Stimulated activated CD8-positive, alpha-beta memory T cell treated with anti-CD3 and anti-CD28 coated beads, Interleukin-12 subunit alpha, Interleukin-12 subunit beta, amount 100 ng/mL, for 24 hours (primary cell): Measurements from ENCODE around the gene CLEC10A.

Experiments used
- DNase-seq: peaks from one replicate; pipeline ENCODE4 v3.0.0-alpha.2; 2020; ENCODE audit errors: extremely low read depth

CLEC10A gene

DNA sequence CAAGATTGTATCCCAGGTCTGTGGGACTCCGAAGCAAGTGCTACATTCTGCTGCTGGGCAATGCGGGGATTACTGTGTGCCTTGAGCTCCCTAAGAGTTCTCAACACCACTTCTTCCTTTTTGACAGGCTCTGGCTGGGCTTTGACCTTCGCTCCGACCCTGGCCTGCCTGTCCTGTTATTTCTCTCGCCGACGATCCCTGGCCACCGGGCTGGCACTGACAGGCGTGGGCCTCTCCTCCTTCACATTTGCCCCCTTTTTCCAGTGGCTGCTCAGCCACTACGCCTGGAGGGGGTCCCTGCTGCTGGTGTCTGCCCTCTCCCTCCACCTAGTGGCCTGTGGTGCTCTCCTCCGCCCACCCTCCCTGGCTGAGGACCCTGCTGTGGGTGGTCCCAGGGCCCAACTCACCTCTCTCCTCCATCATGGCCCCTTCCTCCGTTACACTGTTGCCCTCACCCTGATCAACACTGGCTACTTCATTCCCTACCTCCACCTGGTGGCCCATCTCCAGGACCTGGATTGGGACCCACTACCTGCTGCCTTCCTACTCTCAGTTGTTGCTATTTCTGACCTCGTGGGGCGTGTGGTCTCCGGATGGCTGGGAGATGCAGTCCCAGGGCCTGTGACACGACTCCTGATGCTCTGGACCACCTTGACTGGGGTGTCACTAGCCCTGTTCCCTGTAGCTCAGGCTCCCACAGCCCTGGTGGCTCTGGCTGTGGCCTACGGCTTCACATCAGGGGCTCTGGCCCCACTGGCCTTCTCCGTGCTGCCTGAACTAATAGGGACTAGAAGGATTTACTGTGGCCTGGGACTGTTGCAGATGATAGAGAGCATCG is 41.8 kb downstream of the CLEC10A start:
- no peak for DNase-seq

DNA sequence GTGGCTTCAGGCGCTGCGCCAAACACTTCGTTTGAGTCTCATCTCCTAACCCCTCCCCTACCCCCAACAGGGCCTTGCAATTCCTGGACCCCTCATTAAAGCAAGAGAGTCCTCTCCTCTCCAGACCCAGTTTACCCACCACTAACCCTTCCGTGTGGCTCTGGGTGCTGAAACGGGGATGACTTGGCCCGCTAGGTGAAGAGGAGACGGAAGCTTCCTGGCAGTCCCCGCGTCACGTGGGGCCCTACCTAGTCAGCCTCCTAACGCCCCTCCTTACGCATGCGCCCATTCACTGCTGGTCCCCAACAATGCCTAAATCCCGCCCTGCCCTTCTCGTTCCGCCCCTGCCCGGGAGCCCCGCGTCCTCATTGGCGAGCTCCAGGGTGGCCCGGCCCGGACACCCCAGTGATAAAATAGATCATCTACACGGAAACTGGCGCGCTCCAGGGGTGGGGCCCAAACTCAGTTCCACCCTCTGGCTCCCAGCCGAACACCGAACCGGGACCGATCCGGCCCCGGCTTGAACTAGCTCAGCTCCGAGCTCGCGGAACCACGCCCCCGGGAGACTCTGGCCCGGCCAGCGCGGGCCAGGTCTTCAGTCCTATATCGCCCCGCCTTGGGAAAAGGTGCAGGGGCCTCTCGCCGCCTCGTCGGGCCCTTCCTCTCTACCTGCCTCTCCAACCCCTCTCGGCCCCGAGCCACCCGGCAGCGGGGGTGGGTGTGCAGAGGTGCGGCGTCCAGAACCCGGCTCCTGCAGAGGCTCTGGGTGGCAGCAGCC is 44.3 kb downstream of the CLEC10A start, which contains the start of gene SLC16A13:
Gene SLC16A13 (plus strand): TSS at position 425 of the 778 bp plus-strand sequence. CDS start 368 bp downstream, outside the sequence.
- DNase-seq: peak; percentile 94

DNA sequence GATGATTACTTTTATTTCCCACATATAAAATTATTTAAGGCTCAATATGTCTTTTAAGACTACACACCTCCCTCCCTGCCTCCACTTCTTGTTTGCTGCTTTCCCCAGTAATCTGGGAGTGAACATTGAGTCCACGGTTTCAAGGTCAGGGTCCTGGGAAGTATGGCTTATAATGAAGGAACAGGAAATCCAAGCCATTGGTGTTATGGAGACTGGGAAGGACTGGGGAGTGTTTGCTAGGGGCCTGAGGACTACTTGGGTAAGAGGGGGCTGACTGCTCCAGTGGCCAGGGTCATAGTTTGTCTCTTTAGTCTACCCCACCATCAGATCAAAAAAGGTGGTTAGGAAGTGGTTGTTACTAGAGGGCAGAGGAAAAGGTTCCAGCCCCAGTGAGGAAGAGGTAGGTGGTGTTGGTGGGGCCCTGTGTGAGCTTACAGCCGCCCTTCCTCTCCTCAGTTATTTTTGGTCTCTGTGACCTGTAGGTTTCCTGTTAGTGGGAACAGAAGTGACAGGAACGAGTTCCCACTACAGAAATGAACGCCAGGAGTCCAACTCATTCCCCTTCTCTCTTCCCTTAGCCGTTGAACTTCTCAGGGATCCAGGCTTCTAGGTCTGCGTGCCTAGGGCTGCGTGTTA is 45.0 kb downstream of the CLEC10A start:
- no peak for DNase-seq

DNA sequence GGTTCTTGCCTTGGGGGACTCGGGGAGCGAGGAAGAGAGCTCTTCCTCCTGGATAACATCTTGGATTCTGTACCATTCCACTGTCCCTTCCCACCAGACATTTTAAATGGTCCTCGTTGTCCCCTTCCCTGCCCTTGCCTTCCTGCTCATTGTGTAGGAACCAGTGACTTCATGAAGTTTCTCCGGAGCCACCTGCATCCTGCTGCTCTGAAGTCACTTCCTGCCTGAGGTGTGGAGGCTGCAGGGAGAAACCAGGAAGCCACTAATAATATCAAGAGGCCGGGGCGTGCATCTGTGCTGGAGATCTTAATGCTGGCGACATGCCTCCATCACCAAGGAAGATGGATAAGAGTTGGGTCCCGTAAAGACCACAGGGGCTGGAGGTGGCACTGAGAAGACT is 50.4 kb downstream of the CLEC10A start:
- no peak for DNase-seq

DNA sequence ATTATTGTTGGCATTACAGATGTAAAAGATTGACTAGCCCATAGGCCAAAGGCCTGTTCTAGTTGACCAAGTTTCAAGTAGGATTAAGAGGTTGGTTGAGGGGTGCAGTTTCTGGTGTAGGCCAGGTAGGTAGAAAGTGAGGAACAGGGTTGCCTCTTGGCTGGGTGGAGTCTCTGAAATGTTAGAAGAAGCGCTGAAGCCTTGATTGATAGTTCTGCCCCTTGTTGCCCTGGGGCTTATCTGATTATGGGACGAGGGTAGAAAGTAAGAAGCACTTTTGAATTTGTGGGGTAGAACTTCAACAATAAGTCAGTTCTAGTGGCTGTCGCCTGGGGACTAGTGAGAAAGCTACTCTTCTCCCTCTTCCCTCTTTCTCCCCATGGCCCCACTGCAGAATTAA is 51.0 kb downstream of the CLEC10A start:
- no peak for DNase-seq

DNA sequence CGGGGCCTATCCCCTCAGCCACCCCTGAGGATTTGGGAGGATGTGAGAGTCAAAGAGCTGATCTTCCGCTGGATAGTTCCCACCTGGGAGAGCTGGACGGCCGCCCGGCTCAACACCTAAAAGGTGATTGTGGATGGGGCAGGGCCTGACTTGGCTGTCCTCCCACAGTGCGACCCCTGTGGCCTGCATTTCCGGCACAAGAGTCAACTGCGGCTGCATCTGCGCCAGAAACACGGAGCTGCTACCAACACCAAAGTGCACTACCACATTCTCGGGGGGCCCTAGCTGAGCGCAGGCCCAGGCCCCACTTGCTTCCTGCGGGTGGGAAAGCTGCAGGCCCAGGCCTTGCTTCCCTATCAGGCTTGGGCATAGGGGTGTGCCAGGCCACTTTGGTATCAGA is 52.7 kb downstream of the CLEC10A start:
- no peak for DNase-seq

DNA sequence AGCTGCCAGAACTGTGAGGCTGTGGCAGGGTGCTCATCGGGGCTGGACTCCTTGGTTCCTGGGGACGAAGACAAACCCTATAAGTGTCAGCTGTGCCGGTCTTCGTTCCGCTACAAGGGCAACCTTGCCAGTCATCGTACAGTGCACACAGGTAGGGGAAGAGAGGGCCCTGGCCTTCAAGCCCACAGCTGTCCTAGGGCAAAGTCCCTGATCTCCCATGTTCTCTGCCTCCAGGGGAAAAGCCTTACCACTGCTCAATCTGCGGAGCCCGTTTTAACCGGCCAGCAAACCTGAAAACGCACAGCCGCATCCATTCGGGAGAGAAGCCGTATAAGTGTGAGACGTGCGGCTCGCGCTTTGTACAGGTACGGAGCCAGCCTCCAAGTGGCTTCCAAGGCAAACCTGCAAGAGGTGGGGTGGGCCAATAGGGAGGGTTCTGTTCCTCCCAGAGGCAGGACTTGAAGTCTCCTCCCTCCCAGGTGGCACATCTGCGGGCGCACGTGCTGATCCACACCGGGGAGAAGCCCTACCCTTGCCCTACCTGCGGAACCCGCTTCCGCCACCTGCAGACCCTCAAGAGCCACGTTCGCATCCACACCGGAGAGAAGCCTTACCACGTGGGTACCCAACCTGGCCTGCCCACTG is 53.5 kb downstream of the CLEC10A start:
- no peak for DNase-seq

DNA sequence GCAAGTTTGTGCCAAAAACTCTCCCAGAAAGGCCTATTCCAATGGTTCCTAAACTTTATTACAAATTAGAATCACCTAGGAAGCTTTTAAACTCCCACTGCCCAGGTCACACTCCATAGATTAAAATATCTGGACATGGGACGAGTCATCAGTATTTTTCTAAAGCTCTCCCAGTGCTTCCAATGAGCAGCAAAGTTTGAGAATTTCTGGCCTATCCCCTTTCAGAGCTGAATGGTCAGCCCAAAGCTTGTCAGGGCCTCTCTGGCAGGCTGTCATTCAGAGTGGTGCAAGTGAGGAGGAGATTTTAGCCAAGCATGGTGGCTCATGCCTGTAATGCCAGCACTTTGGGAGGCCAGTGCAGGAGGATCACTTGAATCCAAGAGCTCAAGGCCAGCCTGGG is 54.8 kb downstream of the CLEC10A start:
- no peak for DNase-seq
